K562 (cell line): ENCODE data around the gene ANKRD27. TPM values are rescaled to one million over a fixed set of nuclear protein-coding genes. Genes with fewer than 3 reads are reported as not detected.

Source experiments
- BHLHE40 ChIP-seq: IDR thresholded peaks from 2 replicates; pipeline ENCODE4 v1.6.1; 2011; ENCODE audit warnings: low read length, improper control_type of control experiment
- NONO ChIP-seq, 2 experiments: fragments of 200-400 bp in 1 of 2; fragments of 450-650 bp in 1 of 2; formaldehyde crosslinking in 1 of 2; IDR thresholded peaks; 2 replicates each; pipeline ENCODE4 v1.6.1; 2017; ENCODE audit warnings: low read depth in 2 of 2, mild to moderate bottlenecking in 2 of 2, moderate library complexity in 2 of 2, low read length in 1 of 2
- PTRF ChIP-seq: fragments of 450-650 bp; IDR thresholded peaks from 2 replicates; pipeline ENCODE4 v1.6.1; 2016; ENCODE audit warnings: mild to moderate bottlenecking, missing genetic modification characterization, missing compliant biosample characterization
- RBFOX2 ChIP-seq: fragments of 200-400 bp; formaldehyde crosslinking; IDR thresholded peaks from 2 replicates; pipeline ENCODE4 v1.6.1; 2017; ENCODE audit warnings: low read depth, mild to moderate bottlenecking, low read length, moderate library complexity
- SLC30A9 ChIP-seq: fragments of 250-450 bp; sonication (Bioruptor Pico); IDR thresholded peaks from 2 replicates; pipeline ENCODE4 v1.8.0; 2022; ENCODE audit warnings: mild to moderate bottlenecking, moderate library complexity
- SNRNP70 ChIP-seq: fragments of 200-400 bp; formaldehyde crosslinking; optimal IDR thresholded peaks from 2 replicates; pipeline ENCODE3; 2017; ENCODE audit warnings: low read depth, low read length
- SRSF3 ChIP-seq: fragments of 200-400 bp; formaldehyde crosslinking; IDR thresholded peaks from 2 replicates; pipeline ENCODE4 v1.6.1; 2016; ENCODE audit warnings: mild to moderate bottlenecking, low read length, moderate library complexity; ENCODE audit not compliant: insufficient read depth
- TCF3 ChIP-seq: sonication (generic); formaldehyde crosslinking; IDR thresholded peaks from 2 replicates; pipeline ENCODE4 v1.4.0; 2020; ENCODE audit warnings: mild to moderate bottlenecking, missing genetic modification reagents
- TEAD1 ChIP-seq, 2 experiments: fragments of 450-650 bp in 1 of 2; sonication (generic) in 1 of 2; formaldehyde crosslinking; IDR thresholded peaks; 2 replicates each; pipeline versions ENCODE4 v1.4.0 to v1.8.0; 2020 to 2022; ENCODE audit warnings: mild to moderate bottlenecking in 2 of 2, missing genetic modification reagents in 1 of 2
- ZNF140 ChIP-seq: fragments of 250-450 bp; sonication (Bioruptor Pico); IDR thresholded peaks from 2 replicates; pipeline ENCODE4 v1.8.0; 2021; ENCODE audit warnings: moderate library complexity, mild to moderate bottlenecking, inconsistent platforms
- ZNF253 ChIP-seq: fragments of 250-450 bp; sonication (Bioruptor Pico); conservative IDR thresholded peaks from 2 replicates; pipeline ENCODE4 v1.6.1; 2021; ENCODE audit warnings: mild to moderate bottlenecking
- ZNF316 ChIP-seq: fragments of 450-650 bp; IDR thresholded peaks from 2 replicates; pipeline ENCODE4 v1.6.1; 2016
- ZNF431 ChIP-seq: sonication (generic); formaldehyde crosslinking; IDR thresholded peaks from 2 replicates; pipeline ENCODE4 v1.8.0; 2022; ENCODE audit warnings: mild to moderate bottlenecking, missing genetic modification reagents
- ZNF583 ChIP-seq: fragments of 250-450 bp; sonication (Bioruptor Pico); IDR thresholded peaks from 2 replicates; pipeline ENCODE4 v1.4.0; 2020
- ZNF696 ChIP-seq: fragments of 250-450 bp; sonication (Bioruptor Pico); conservative IDR thresholded peaks from 2 replicates; pipeline ENCODE4 v1.4.0; 2020; ENCODE audit warnings: mild to moderate bottlenecking, moderate library complexity
- ZNF830 ChIP-seq: fragments of 250-450 bp; sonication (Bioruptor Pico); IDR thresholded peaks from 2 replicates; pipeline ENCODE4 v1.5.0; 2021; ENCODE audit warnings: mild to moderate bottlenecking
- polyA plus RNA-seq, 8 experiments: library from polyadenylated mRNA; depleted of rRNA in 4 of 8; stranded (reverse) in 5 of 8; unstranded in 3 of 8; fragments of >200 nt; fragmentation: Nextera tagmentation in 2 of 8; fragmentation: Illumina TruSeq in 1 of 8; extraction: Ambion mirVana in 2 of 8; extraction: Trizol in 1 of 8; gene quantifications; 2 replicates each; pipeline versions ENCODE4 v1.2.1 to v1.2.3, GENCODE V29; 2011 to 2014; ENCODE audit warnings: inconsistent platforms in 1 of 8, missing spikeins in 1 of 8
- total RNA-seq, 7 experiments: library from RNA; depleted of rRNA in 6 of 7; stranded (reverse); fragments of >200 nt in 6 of 7; fragmentation: Illumina TruSeq in 2 of 7; extraction: Trizol in 2 of 7; gene quantifications; 2 replicates each; pipeline versions ENCODE4 v1.2.1 to v1.2.3, GENCODE V29; 2011 to 2021; ENCODE audit warnings: low replicate concordance in 1 of 7
- TF ChIP-seq, protein P1 (sequence below): fragments of 250-450 bp; sonication (Bioruptor Pico); IDR thresholded peaks from 2 replicates; pipeline ENCODE4 v1.9.0; 2021; ENCODE audit warnings: mild to moderate bottlenecking, inconsistent platforms
- TF ChIP-seq, protein P2 (sequence below): fragments of 450-650 bp; IDR thresholded peaks from 2 replicates; pipeline ENCODE4 v1.6.1; 2016; ENCODE audit warnings: low read depth, mild to moderate bottlenecking, moderate library complexity
- TF ChIP-seq, protein P3 (sequence below), 3 experiments: fragments of 200-800 bp in 1 of 3; fragments of 250-450 bp in 1 of 3; fragments of 450-650 bp in 1 of 3; sonication (Bioruptor Pico) in 1 of 3; sonication (Bioruptor generic) in 1 of 3; formaldehyde crosslinking in 1 of 3; IDR thresholded peaks; 2 replicates each; pipeline versions ENCODE4 v1.6.1 to v1.8.0; 2016 to 2022; ENCODE audit warnings: mild to moderate bottlenecking in 2 of 3, missing genetic modification characterization in 2 of 3, missing compliant biosample characterization in 1 of 3, moderate library complexity in 1 of 3
- TF ChIP-seq, protein P4 (sequence below): fragments of 250-450 bp; sonication (Bioruptor Pico); IDR thresholded peaks from 2 replicates; pipeline ENCODE4 v1.8.0; 2021; ENCODE audit warnings: moderate library complexity, mild to moderate bottlenecking, inconsistent platforms

Gene ANKRD27
- total and polyA plus RNA-seq, 9 of the 15 experiments (the other 6 are each of a cell fraction or from before 2014, with no cell fraction given) = 5.3 to 71.3 (median 54.2) TPM

DNA sequence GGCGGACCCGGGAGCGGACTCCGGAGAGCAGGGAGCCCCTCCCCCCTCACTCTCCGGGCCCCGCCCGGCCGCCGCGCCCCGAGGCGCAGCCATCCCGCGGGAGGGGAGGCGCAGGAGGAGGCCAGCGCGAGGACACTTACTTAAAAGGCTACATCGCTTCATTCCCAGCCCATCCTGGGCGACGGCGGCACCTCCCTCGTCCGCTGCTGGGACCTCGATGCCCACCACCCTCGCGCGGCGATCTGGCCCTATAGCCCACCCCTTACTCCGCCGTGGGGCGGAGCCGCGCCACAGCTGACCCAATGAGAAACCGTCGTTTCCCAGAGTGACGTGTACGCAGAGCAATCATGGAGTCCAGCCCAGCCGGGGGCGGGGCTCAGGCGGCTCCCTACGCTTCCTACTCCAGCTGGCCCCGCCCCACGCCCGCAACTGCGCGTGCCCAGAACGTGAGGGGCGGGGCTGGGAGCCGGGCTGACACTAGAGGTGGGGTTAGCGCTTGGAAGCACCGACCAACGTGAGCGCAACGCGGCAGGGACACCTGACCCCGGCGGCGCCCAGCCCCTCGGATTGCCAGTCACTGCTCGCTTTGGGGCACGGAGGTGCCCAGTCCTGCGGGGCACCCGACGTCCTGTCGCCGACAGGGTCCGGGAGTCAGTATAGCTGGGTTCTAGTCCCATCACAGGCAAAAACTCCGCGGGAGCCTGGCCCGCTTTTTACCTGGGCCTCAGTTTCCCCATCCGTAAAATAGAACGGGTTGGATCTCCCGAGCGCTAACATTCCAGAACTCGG, at the start of gene ANKRD27 (continued):
- no peak for TF ChIP-seq TEAD1 (CRISPR knock-in tag; IDR thresholded peaks at IDR 0.05)
- TF ChIP-seq ZNF140 (CRISPR knock-in tag) = no peak
- TF ChIP-seq, protein P1, sequence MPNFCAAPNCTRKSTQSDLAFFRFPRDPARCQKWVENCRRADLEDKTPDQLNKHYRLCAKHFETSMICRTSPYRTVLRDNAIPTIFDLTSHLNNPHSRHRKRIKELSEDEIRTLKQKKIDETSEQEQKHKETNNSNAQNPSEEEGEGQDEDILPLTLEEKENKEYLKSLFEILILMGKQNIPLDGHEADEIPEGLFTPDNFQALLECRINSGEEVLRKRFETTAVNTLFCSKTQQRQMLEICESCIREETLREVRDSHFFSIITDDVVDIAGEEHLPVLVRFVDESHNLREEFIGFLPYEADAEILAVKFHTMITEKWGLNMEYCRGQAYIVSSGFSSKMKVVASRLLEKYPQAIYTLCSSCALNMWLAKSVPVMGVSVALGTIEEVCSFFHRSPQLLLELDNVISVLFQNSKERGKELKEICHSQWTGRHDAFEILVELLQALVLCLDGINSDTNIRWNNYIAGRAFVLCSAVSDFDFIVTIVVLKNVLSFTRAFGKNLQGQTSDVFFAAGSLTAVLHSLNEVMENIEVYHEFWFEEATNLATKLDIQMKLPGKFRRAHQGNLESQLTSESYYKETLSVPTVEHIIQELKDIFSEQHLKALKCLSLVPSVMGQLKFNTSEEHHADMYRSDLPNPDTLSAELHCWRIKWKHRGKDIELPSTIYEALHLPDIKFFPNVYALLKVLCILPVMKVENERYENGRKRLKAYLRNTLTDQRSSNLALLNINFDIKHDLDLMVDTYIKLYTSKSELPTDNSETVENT (CRISPR knock-in tag) = no peak
- no peak for TF ChIP-seq ZNF316
- TF ChIP-seq, protein P2, sequence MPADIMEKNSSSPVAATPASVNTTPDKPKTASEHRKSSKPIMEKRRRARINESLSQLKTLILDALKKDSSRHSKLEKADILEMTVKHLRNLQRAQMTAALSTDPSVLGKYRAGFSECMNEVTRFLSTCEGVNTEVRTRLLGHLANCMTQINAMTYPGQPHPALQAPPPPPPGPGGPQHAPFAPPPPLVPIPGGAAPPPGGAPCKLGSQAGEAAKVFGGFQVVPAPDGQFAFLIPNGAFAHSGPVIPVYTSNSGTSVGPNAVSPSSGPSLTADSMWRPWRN = no peak
- TF ChIP-seq, protein P3, sequence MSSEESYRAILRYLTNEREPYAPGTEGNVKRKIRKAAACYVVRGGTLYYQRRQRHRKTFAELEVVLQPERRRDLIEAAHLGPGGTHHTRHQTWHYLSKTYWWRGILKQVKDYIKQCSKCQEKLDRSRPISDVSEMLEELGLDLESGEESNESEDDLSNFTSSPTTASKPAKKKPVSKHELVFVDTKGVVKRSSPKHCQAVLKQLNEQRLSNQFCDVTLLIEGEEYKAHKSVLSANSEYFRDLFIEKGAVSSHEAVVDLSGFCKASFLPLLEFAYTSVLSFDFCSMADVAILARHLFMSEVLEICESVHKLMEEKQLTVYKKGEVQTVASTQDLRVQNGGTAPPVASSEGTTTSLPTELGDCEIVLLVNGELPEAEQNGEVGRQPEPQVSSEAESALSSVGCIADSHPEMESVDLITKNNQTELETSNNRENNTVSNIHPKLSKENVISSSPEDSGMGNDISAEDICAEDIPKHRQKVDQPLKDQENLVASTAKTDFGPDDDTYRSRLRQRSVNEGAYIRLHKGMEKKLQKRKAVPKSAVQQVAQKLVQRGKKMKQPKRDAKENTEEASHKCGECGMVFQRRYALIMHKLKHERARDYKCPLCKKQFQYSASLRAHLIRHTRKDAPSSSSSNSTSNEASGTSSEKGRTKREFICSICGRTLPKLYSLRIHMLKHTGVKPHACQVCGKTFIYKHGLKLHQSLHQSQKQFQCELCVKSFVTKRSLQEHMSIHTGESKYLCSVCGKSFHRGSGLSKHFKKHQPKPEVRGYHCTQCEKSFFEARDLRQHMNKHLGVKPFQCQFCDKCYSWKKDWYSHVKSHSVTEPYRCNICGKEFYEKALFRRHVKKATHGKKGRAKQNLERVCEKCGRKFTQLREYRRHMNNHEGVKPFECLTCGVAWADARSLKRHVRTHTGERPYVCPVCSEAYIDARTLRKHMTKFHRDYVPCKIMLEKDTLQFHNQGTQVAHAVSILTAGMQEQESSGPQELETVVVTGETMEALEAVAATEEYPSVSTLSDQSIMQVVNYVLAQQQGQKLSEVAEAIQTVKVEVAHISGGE (CRISPR knock-in tag; IDR thresholded peaks at IDR 0.05) = no peak
- peak; percentile 81 for TF ChIP-seq RBFOX2
- TF ChIP-seq PTRF (tag) = no peak
- no peak for TF ChIP-seq NONO (IDR thresholded peaks at IDR 0.05; ENCODE audit: low read depth in 2 of 2, low read length in 1 of 2)
- TF ChIP-seq, protein P4, sequence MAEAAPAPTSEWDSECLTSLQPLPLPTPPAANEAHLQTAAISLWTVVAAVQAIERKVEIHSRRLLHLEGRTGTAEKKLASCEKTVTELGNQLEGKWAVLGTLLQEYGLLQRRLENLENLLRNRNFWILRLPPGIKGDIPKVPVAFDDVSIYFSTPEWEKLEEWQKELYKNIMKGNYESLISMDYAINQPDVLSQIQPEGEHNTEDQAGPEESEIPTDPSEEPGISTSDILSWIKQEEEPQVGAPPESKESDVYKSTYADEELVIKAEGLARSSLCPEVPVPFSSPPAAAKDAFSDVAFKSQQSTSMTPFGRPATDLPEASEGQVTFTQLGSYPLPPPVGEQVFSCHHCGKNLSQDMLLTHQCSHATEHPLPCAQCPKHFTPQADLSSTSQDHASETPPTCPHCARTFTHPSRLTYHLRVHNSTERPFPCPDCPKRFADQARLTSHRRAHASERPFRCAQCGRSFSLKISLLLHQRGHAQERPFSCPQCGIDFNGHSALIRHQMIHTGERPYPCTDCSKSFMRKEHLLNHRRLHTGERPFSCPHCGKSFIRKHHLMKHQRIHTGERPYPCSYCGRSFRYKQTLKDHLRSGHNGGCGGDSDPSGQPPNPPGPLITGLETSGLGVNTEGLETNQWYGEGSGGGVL (CRISPR knock-in tag) = no peak
- peak; percentile 84 for TF ChIP-seq BHLHE40
- TF ChIP-seq SNRNP70 = no peak
- no peak for TF ChIP-seq SLC30A9 (CRISPR knock-in tag)
- TF ChIP-seq ZNF830 (CRISPR knock-in tag) = no peak
- no peak for TF ChIP-seq ZNF253
- no peak for TF ChIP-seq ZNF431 (CRISPR knock-in tag)
- TF ChIP-seq SRSF3 = no peak
- no peak for TF ChIP-seq TCF3 (CRISPR knock-in tag)
- TF ChIP-seq ZNF583 (CRISPR knock-in tag) = no peak
- no peak for TF ChIP-seq ZNF696
